Ascending aorta (tissue), 2 donors: ENCODE data around the gene CCDC85C. TPM values are rescaled to one million over a fixed set of nuclear protein-coding genes. Genes with fewer than 3 reads are reported as not detected.
A peak's percentile ranks its signal among the peaks of the same experiment; 100 is the strongest.

Source experiments
- DNase-seq, 2 donors: peaks; one replicate each; pipeline ENCODE4 v3.0.0-alpha.2; 2019; ENCODE audit warnings: low spot score in 2 of 2
- H3K27ac ChIP-seq, 2 donors: fragments of 200-600 bp; sonication (generic); one replicate each; pipeline ENCODE4 v1.5.1; 2016 to 2017; ENCODE audit warnings: mild to moderate bottlenecking in 1 of 2
- H3K27me3 ChIP-seq: fragments of 200-600 bp; sonication (generic); one replicate; pipeline ENCODE4 v1.5.1; 2017
- H3K36me3 ChIP-seq, 2 donors: fragments of 200-600 bp; sonication (generic); one replicate each; pipeline ENCODE4 v1.5.1; 2016
- H3K4me1 ChIP-seq, 2 donors: fragments of 200-600 bp; sonication (generic); one replicate each; pipeline ENCODE4 v1.5.1; 2016 to 2017; ENCODE audit warnings: mild to moderate bottlenecking in 1 of 2
- H3K4me3 ChIP-seq, 2 donors: fragments of 200-600 bp; sonication (generic); one replicate each; pipeline ENCODE4 v1.5.1; 2016 to 2017; ENCODE audit warnings: mild to moderate bottlenecking in 1 of 2
- H3K9me3 ChIP-seq, 2 donors: fragments of 200-600 bp; sonication (generic); one replicate each; pipeline ENCODE4 v1.5.1; 2016
- intact Hi-C: fragments of 100-400 bp; cut with DNase I; formaldehyde crosslinking; loops from one replicate; pipeline ENCODE4 v1.15.1; 2023
- total RNA-seq: library from RNA; depleted of rRNA; stranded (reverse); fragments of >200 nt; gene quantifications from one replicate; pipeline ENCODE4 v1.1.0, GENCODE V29; 2016
- TF ChIP-seq, protein P1 (sequence below), 3 experiments: fragments of 200-600 bp in 2 of 3; fragments of 450-650 bp in 1 of 3; sonication (generic) in 2 of 3; IDR thresholded peaks; one replicate each; pipeline ENCODE4 v1.5.1; 2016 to 2019; ENCODE audit warnings: antibody characterized with exemption in 3 of 3, mild to moderate bottlenecking in 1 of 3, moderate library complexity in 1 of 3

CCDC85C gene
- total RNA-seq, 1 donor from 2014 or later = 0.64 TPM

DNA sequence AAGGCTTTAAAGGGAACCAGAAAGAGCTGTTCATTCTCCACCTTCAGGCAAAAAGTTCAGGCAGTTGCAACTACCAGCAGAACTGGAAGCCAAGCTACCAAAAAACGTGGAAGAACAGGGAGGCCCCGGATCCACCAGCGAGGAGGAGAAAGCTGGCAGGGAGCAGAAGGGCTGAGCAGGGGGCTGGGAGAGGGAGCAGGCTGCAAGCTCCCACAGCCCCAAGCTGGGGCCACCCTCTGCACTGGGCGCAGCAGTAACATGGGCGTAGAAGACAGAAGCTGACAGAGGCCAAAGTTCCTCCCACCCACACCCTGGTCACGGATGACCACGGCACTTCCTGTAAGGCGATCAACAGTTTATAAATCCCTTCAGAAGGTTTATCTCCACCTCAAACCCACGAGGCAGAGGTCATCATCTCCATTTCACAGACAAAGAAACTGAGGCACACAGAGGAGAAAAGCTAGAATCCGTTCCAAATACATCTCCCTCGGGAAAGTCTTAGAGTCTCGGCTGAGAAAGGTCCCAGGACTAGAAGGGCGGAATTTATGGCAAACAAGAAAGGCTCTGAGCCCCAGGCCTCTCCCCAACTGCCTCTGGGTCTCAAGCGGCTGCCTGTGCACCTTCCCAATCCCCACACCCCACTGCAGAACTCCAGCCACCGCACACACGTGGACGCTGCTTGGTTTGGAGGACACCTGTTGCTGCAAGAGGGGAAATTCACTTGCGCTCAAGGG lies 1.8 kb downstream of the CCDC85C start:
- H3K27ac ChIP-seq = no peak overlapping the region
- peaks cover 4 to 8% of the 10 kb centered on the region in 2 donors for H3K4me1 ChIP-seq
- TF ChIP-seq, protein P1, sequence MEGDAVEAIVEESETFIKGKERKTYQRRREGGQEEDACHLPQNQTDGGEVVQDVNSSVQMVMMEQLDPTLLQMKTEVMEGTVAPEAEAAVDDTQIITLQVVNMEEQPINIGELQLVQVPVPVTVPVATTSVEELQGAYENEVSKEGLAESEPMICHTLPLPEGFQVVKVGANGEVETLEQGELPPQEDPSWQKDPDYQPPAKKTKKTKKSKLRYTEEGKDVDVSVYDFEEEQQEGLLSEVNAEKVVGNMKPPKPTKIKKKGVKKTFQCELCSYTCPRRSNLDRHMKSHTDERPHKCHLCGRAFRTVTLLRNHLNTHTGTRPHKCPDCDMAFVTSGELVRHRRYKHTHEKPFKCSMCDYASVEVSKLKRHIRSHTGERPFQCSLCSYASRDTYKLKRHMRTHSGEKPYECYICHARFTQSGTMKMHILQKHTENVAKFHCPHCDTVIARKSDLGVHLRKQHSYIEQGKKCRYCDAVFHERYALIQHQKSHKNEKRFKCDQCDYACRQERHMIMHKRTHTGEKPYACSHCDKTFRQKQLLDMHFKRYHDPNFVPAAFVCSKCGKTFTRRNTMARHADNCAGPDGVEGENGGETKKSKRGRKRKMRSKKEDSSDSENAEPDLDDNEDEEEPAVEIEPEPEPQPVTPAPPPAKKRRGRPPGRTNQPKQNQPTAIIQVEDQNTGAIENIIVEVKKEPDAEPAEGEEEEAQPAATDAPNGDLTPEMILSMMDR (IDR thresholded peaks at IDR 0.05) = no peak
- H3K9me3 ChIP-seq = no peaks in the 10 kb centered on the region
- no peaks in the 10 kb centered on the region for H3K36me3 ChIP-seq
- no peaks in the 10 kb centered on the region for H3K27me3 ChIP-seq
- peak overlapping the region in 1 of 2 donors; percentile 2 for H3K4me3 ChIP-seq
- intact Hi-C loops = loop anchor here (5.0 to 10.0 kb wide), 3 partner anchors 193 to 945 kb away; partner anchors contain the start of genes EML1 and WDR25
- DNase-seq = no peak

DNA sequence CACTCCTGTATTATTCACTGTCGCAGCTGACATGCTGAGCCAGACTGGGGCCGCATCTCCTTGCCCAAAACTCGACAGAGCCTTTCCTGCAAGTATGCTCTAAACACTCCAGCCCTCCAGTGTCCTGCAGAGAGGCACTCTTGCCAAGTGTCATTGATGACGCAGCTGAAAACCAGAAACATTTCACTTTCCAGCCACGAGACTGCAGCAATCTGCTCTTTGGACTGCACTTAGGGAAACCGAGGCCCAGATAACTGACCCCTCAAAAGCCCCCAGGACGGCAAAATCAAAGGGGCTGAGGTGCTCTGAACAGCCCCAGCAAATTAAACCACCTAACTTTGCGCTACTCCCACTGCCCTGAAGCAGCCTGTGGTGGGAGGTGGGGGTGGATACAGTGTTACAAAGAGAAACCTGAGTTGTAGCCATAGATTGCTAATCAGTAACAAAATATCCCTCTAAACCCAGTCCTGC lies 2.6 kb downstream of the CCDC85C start:
- no peaks in the 10 kb centered on the region for H3K9me3 ChIP-seq
- H3K27ac ChIP-seq = no peak overlapping the region
- TF ChIP-seq, protein P1 (IDR thresholded peaks at IDR 0.05) = no peak
- intact Hi-C loops = loop anchor here (5.0 to 10.0 kb wide), 3 partner anchors 193 to 946 kb away; partner anchors contain the start of genes EML1 and WDR25
- no peaks in the 10 kb centered on the region for H3K36me3 ChIP-seq
- no peaks in the 10 kb centered on the region for H3K27me3 ChIP-seq
- no peak for DNase-seq
- no peak overlapping the region for H3K4me3 ChIP-seq
- peaks cover 4 to 9% of the 10 kb centered on the region in 2 donors for H3K4me1 ChIP-seq

DNA sequence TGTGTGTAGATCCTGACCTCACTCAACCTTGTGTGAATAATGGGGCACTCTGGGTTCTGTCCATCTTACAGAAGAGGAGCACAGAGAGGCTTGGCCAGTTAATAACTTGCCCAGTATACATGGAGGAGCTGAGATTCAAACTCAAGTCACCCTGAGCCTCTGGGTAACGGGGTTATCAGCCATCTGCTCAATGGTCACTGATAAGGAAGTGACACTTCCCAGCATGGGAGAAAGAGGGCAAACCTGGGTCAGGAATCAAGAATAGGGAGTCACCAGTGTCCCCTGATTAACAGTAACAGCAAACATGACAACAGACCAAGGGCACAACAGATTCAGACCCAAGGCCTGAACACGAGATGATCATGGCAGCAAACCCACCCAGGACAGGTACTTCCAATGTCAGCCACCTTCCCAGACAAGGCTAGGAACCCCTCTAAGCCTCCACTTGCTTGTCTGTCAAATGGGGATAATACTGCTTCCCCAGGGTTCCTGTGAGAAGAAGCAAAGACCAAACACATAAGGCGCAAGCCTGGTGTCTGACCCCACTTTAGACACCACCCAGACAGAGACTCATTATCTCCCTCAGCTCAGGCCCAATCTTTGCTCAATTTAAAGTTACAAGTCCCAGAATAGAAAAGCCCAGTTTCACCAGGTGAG lies 3.6 kb downstream of the CCDC85C start:
- H3K36me3 ChIP-seq = no peaks in the 10 kb centered on the region
- peaks cover under 1 to 5% of the 10 kb centered on the region in 2 donors for H3K4me1 ChIP-seq
- no peak overlapping the region for H3K4me3 ChIP-seq
- no peaks in the 10 kb centered on the region for H3K9me3 ChIP-seq
- TF ChIP-seq, protein P1 (IDR thresholded peaks at IDR 0.05) = no peak
- DNase-seq = no peak
- H3K27me3 ChIP-seq = no peaks in the 10 kb centered on the region
- intact Hi-C loops = loop anchor here (5.0 to 10.0 kb wide), 3 partner anchors 194 to 947 kb away; partner anchors contain the start of genes EML1 and WDR25
- H3K27ac ChIP-seq = no peak overlapping the region

DNA sequence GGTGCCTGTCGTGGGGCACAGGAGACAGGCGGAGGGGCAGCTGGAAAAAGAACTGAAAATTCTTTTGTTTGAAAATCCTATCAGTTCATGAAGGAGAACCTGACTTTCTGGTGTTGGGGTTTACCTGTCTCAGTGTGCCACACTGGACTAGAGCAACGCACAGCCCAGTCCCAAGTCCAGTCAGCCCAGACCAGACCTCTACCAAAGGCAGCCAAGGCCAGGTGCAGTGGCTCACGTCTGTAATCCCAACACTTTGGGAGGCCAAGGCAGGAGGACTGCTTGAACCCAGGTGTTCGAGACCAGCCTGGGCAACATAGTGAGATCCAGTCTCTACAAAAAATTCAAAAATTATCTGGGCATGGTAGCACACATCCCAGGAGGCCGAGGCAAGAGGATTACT lies 4.6 kb downstream of the CCDC85C start:
- H3K4me3 ChIP-seq = no peak overlapping the region
- H3K27ac ChIP-seq = no peak overlapping the region
- intact Hi-C loops = no loop called here
- H3K36me3 ChIP-seq = no peaks in the 10 kb centered on the region
- TF ChIP-seq, protein P1 (IDR thresholded peaks at IDR 0.05) = no peak
- peaks cover 0 to 4% of the 10 kb centered on the region in 2 donors for H3K4me1 ChIP-seq
- no peak for DNase-seq
- no peaks in the 10 kb centered on the region for H3K9me3 ChIP-seq
- no peaks in the 10 kb centered on the region for H3K27me3 ChIP-seq

DNA sequence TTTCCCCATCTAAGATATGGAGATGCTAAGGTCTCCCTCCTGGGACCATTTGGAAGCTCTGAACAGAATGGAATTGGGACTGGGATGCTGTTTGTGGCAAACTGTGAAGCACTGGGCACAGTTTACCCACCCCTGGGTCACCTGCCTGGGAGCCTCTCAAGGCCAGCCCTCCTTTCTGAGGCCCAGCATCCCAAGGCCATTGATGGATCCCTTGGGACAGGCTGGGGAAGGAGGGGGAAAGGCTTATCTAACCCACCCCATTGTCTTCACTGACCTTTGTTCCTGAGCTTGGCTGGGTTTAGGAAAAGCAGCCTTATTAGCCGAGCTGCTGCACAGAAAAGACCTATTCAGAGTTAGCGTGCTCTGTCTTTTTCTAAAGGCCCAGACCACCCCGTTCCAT lies 5.2 kb downstream of the CCDC85C start:
- Histone ChIP-seq H3K36me3 (no peaks in the 10 kb centered on the region), H3K27ac (no peak overlapping the region), H3K4me1 (peaks cover 0 to 4% of the 10 kb centered on the region in 2 donors), H3K9me3 (no peaks in the 10 kb centered on the region), H3K27me3 (no peaks in the 10 kb centered on the region), H3K4me3 (no peak overlapping the region)
- DNase-seq = no peak
- TF ChIP-seq, protein P1 (IDR thresholded peaks at IDR 0.05) = no peak
- intact Hi-C loops = no loop called here
